HCT116 (cell line): ENCODE results near the gene UBE2G2. TPM values are rescaled to one million over a fixed set of nuclear protein-coding genes. Genes with fewer than 3 reads are reported as not detected.

Experiments used
- ATAC-seq: fragments of 200-7000 bp; cut with Tn5 transposase; 2 replicates; pipeline ENCODE4 v1.9.1; 2020; ENCODE audit warnings: mild to moderate bottlenecking, moderate library complexity
- BruUV-seq: library from RNA; stranded (reverse); fragments of 400-500 nt; replicated peaks from 2 replicates; lab custom pipeline; 2021; lab: Mats Ljungman, UMichigan
- CTCF ChIA-PET: fragments of 300-600 bp; sonication (Branson Sonifier 250); formaldehyde crosslinking; loops from one replicate; lab custom pipeline; 2021; ENCODE audit warnings: antibody characterized with exemption; lab: Charles Lee
- POLR2A ChIA-PET: fragments of 300-600, 350-600 bp; sonication (Branson Sonifier 250); formaldehyde crosslinking; loops from one replicate; lab custom pipeline; 2021; ENCODE audit warnings: antibody characterized with exemption; lab: Charles Lee
- RAD21 ChIA-PET, 2 experiments: fragments of 300-600 bp; sonication (Branson Sonifier 250); formaldehyde crosslinking; loops; one replicate each; lab custom pipeline; 2023; ENCODE audit warnings: low total read pairs in 2 of 2; ENCODE audit not compliant: uncharacterized antibody in 2 of 2, unreplicated experiment in 2 of 2, low non-redundant PET in 1 of 2; lab: Charles Lee
- DNase-seq: peaks from one replicate; pipeline ENCODE4 v3.0.0-alpha.2; 2010; ENCODE audit warnings: low read depth, low spot score
- H2AFZ ChIP-seq: fragments of 200-600 bp; shearing (Covaris generic), sonication (generic); 2 replicates; pipeline ENCODE4 v1.6.1; 2017; ENCODE audit warnings: low read depth, mixed run types, mixed read lengths, antibody characterized with exemption, low read length; ENCODE audit not compliant: poor library complexity, severe bottlenecking
- H3K27ac ChIP-seq: 2 replicates; pipeline ENCODE4 v1.5.1; 2012; ENCODE audit warnings: low read depth, low read length
- H3K27me3 ChIP-seq: fragments of 200-600 bp; sonication (generic); 2 replicates; pipeline ENCODE4 v1.6.1; 2016; ENCODE audit warnings: mixed run types, low read length, mixed read lengths; ENCODE audit not compliant: insufficient read depth
- H3K36me3 ChIP-seq, 2 experiments: fragments of 200-500 bp in 1 of 2; fragments of 200-600 bp in 1 of 2; sonication (Bioruptor generic) in 1 of 2; sonication (generic) in 1 of 2; 2 replicates each; pipeline versions ENCODE4 v1.5.1 to v1.6.1; 2014 to 2016; ENCODE audit warnings: low read length in 2 of 2, inconsistent platforms in 1 of 2, mixed read lengths in 1 of 2, mixed run types in 1 of 2; ENCODE audit not compliant: insufficient read depth in 2 of 2, control insufficient read depth in 1 of 2
- H3K4me1 ChIP-seq, 2 experiments: fragments of 200-600 bp in 1 of 2; sonication (generic) in 1 of 2; 2 replicates each; pipeline versions ENCODE4 v1.5.1 to v1.6.1; 2012 to 2017; ENCODE audit warnings: low read length in 2 of 2, inconsistent platforms in 1 of 2, mild to moderate bottlenecking in 1 of 2, mixed read lengths in 1 of 2, mixed run types in 1 of 2, moderate library complexity in 1 of 2; ENCODE audit not compliant: insufficient read depth in 2 of 2, control insufficient read depth in 1 of 2
- H3K4me2 ChIP-seq: fragments of 200-600 bp; sonication (generic); 2 replicates; pipeline ENCODE4 v1.6.1; 2017; ENCODE audit warnings: mixed run types, low read length, mixed read lengths
- H3K4me3 ChIP-seq, 2 experiments: fragments of 200-600 bp in 1 of 2; sonication (generic) in 1 of 2; replicated peaks in 1 of 2; 2 replicates each; pipeline ENCODE4 v1.5.1; 2011 to 2016; ENCODE audit warnings: low read length in 2 of 2, control low read depth in 1 of 2, low read depth in 1 of 2, mild to moderate bottlenecking in 1 of 2, mixed read lengths in 1 of 2, mixed run types in 1 of 2
- H3K79me2 ChIP-seq: fragments of 200-600 bp; sonication (generic); 2 replicates; pipeline ENCODE4 v1.6.1; 2017; ENCODE audit warnings: mild to moderate bottlenecking, mixed run types, low read length, moderate library complexity, mixed read lengths; ENCODE audit not compliant: insufficient read depth
- H3K9ac ChIP-seq: fragments of 200-600 bp; sonication (generic); 2 replicates; pipeline ENCODE4 v1.6.1; 2016; ENCODE audit warnings: low read length, mixed read lengths
- H3K9me2 ChIP-seq: fragments of 200-600 bp; sonication (generic), shearing (Covaris generic); 2 replicates; pipeline ENCODE4 v1.6.1; 2017; ENCODE audit warnings: mixed run types, mild to moderate bottlenecking, moderate library complexity; ENCODE audit not compliant: insufficient read depth
- H3K9me3 ChIP-seq, 2 experiments: fragments of 200-500 bp in 1 of 2; fragments of 200-600 bp in 1 of 2; sonication (Bioruptor generic) in 1 of 2; sonication (generic) in 1 of 2; 2 replicates each; pipeline ENCODE4 v1.6.1; 2014 to 2017; ENCODE audit warnings: low read length in 2 of 2, mixed read lengths in 2 of 2, inconsistent platforms in 1 of 2, low read depth in 1 of 2, mild to moderate bottlenecking in 1 of 2, mixed run types in 1 of 2, moderate library complexity in 1 of 2; ENCODE audit not compliant: control insufficient read depth in 1 of 2, insufficient read depth in 1 of 2
- H4K20me1 ChIP-seq: fragments of 200-600 bp; sonication (generic), shearing (Covaris generic); 2 replicates; pipeline ENCODE4 v1.6.1; 2017; ENCODE audit warnings: mixed run types, mild to moderate bottlenecking, moderate library complexity; ENCODE audit not compliant: insufficient read depth
- CBX3 ChIP-seq: IDR thresholded peaks from 2 replicates; pipeline ENCODE4 v1.6.1; 2012; ENCODE audit warnings: low read depth
- ELF1 ChIP-seq: IDR thresholded peaks from 2 replicates; pipeline ENCODE4 v1.6.1; 2012; ENCODE audit warnings: low read depth, borderline replicate concordance
- JUND ChIP-seq: IDR thresholded peaks from 2 replicates; pipeline ENCODE4 v1.6.1; 2012
- MAX ChIP-seq: IDR thresholded peaks from 2 replicates; pipeline ENCODE4 v1.6.1; 2012
- RAD21 ChIP-seq: IDR thresholded peaks from 2 replicates; pipeline ENCODE4 v1.6.1; 2012; ENCODE audit warnings: low read depth, mild to moderate bottlenecking
- SIN3A ChIP-seq: IDR thresholded peaks from 2 replicates; pipeline ENCODE4 v1.6.1; 2012; ENCODE audit warnings: low read depth
- SRF ChIP-seq: IDR thresholded peaks from 2 replicates; pipeline ENCODE4 v1.6.1; 2012; ENCODE audit warnings: low read depth
- TCF7L2 ChIP-seq: IDR thresholded peaks from 2 replicates; pipeline ENCODE4 v1.7.0; 2011; ENCODE audit warnings: borderline replicate concordance, inconsistent platforms; ENCODE audit not compliant: insufficient read depth, insufficient read length; ENCODE audit errors: extremely low read depth
- YY1 ChIP-seq: IDR thresholded peaks from 2 replicates; pipeline ENCODE4 v1.6.1; 2011; ENCODE audit warnings: low read length, low read depth, moderate library complexity, mild to moderate bottlenecking; ENCODE audit not compliant: insufficient replicate concordance; ENCODE audit errors: extremely low read depth
- ZFX ChIP-seq: fragments of 450-650 bp; IDR thresholded peaks from 2 replicates; pipeline ENCODE4 v1.6.1; 2017
- ZNF274 ChIP-seq: fragments of 200-500 bp; sonication (Bioruptor generic); IDR thresholded peaks from 2 replicates; pipeline ENCODE4 v1.6.1; 2014; ENCODE audit warnings: mild to moderate bottlenecking, low read depth, low read length, inconsistent platforms
- intact Hi-C: fragments of 100-400 bp; cut with micrococcal nuclease; formaldehyde crosslinking; loops from 2 replicates; pipeline ENCODE4 v1.10.0; 2022
- total RNA-seq: library from RNA; stranded (reverse); gene quantifications from one replicate; pipeline ENCODE4 v1.2.1, GENCODE V29; 2021; ENCODE audit not compliant: unreplicated experiment
- TF ChIP-seq, protein P1 (sequence below): IDR thresholded peaks from 2 replicates; pipeline ENCODE4 v1.6.1; 2011; ENCODE audit warnings: mild to moderate bottlenecking, low read length, moderate library complexity; ENCODE audit not compliant: insufficient replicate concordance; ENCODE audit errors: extremely low read depth

Gene UBE2G2
- total RNA-seq, 1 experiment from 2014 or later: 86.5 TPM

DNA sequence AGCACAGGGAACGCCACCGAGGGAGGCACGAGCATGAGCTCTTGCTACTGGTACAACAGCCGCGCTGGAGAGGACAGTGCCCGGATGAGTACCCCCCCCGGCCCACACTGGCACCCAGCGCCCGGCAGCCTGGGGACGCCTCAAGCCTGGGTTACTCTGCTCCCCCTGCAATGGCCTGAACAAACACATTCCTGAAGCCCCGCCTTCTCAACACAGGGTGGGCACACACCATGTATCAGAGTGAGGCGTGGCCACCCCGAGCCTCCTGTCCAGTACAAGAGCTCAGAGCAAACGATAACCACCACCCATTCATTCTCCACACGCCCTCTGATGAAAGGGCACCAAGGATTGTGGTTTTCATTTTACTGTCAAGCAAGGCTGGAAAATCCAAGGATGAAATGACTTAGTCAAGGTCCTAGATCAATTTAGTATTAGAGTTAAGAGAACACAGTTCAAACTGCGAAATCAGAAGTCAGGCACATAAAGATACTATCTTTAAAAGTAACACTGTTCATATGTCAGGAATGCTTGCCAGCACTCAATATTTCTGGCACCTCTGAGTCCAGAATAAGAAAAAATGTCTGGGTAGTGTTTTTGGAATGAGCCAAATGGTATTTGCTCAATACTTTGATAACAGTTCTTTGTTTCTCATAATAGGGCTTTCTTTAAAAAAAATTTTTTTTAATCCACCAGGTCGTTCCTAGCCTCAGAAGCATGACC, 22.0 kb downstream of the UBE2G2 start:
- peaks cover 20 to 26% of the 10 kb centered on the region in 2 experiments for H3K36me3 ChIP-seq
- H4K20me1 ChIP-seq: peaks cover 11% of the 10 kb centered on the region; the same call in 1 of the 2 replicates
- H3K9me3 ChIP-seq: no peaks in the 10 kb centered on the region
- RAD21 ChIA-PET: no interaction called here
- no peak overlapping the region for H3K9ac ChIP-seq
- POLR2A ChIA-PET: no interaction called here
- BruUV-seq: no TSS peak
- DNase-seq (no peak), ATAC-seq (peak; percentile 55; the same call in 1 of the 2 replicates)
- H2AFZ ChIP-seq: no peak overlapping the region
- H3K9me2 ChIP-seq: no peaks in the 10 kb centered on the region
- peaks cover 23 to 27% of the 10 kb centered on the region in 2 experiments for H3K4me1 ChIP-seq
- intact Hi-C loops: loop anchor here (5.0 kb wide), 1 partner anchor 88 kb away; no protein-coding TSS in a partner anchor
- H3K27ac ChIP-seq: no peak overlapping the region
- CTCF ChIA-PET: interaction anchor here (1.1 to 1.6 kb wide), 2 partner anchors 22 to 269 kb away, joined by 3 to 7 read pairs; partner anchors contain the start of gene UBE2G2
- H3K4me2 ChIP-seq: peak overlapping the region; percentile 47; the same call in 1 of the 2 replicates
- H3K4me3 ChIP-seq: no peak overlapping the region
- TF ChIP-seq ZNF274: no peak
- no peak for TF ChIP-seq ZFX
- no peak for TF ChIP-seq TCF7L2
- TF ChIP-seq YY1: no peak
- no peak for TF ChIP-seq MAX
- TF ChIP-seq SRF: no peak
- TF ChIP-seq, protein P1, sequence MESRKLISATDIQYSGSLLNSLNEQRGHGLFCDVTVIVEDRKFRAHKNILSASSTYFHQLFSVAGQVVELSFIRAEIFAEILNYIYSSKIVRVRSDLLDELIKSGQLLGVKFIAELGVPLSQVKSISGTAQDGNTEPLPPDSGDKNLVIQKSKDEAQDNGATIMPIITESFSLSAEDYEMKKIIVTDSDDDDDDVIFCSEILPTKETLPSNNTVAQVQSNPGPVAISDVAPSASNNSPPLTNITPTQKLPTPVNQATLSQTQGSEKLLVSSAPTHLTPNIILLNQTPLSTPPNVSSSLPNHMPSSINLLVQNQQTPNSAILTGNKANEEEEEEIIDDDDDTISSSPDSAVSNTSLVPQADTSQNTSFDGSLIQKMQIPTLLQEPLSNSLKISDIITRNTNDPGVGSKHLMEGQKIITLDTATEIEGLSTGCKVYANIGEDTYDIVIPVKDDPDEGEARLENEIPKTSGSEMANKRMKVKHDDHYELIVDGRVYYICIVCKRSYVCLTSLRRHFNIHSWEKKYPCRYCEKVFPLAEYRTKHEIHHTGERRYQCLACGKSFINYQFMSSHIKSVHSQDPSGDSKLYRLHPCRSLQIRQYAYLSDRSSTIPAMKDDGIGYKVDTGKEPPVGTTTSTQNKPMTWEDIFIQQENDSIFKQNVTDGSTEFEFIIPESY: no peak
- TF ChIP-seq RAD21: no peak
- TF ChIP-seq JUND: no peak
- no peak for TF ChIP-seq CBX3
- no peak for TF ChIP-seq SIN3A
- no peak for TF ChIP-seq ELF1
- TF ChIP-seq, all 23 proteins: peak for 0
- Histone ChIP-seq H3K27me3 (no peaks in the 10 kb centered on the region), H3K79me2 (peaks cover 100% of the 10 kb centered on the region)
